ENCODE data around the gene SLC17A2.

SLC17A2 gene, protein sequence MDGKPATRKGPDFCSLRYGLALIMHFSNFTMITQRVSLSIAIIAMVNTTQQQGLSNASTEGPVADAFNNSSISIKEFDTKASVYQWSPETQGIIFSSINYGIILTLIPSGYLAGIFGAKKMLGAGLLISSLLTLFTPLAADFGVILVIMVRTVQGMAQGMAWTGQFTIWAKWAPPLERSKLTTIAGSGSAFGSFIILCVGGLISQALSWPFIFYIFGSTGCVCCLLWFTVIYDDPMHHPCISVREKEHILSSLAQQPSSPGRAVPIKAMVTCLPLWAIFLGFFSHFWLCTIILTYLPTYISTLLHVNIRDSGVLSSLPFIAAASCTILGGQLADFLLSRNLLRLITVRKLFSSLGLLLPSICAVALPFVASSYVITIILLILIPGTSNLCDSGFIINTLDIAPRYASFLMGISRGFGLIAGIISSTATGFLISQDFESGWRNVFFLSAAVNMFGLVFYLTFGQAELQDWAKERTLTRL

DNA sequence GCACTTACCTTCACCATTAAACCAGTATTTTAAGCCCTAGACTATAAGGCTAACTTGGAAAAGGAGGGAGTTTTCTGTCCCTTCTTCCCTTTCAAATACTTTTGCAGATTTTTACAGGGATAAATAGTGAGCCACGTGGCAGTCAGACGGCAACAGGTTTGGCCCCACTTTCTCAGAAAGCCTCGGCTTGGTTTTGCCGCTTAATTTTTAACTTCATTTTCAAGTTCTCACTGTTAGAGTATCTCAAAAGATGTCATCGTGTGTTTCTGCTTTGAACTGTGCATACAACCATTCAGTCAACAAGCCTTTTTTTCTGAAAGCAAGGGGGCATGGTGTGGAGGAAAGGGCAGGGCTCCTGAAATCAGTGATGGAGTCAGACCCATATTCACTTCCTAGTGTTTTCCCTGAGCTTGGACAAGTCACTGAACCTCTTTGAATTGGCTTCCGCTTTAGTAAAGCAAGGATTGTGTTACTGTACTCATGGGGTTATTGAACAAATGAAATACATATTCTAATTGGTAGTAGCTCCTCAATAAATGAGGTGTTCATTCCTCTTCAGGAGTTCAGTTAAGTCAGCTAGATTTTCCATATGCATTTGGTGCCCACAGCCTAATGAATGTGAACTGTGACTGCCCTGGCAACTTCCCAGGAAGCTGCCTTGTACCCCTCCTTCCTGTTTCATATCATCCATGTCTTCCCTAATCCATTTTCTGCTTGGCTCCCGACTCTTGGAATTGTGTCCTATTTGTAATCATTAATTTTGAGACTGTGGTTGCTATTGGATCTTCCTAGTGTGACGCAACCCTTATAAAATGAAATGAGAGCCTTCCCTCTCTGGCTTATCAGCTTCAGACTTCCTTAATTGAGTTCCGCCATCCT lies at the start of gene SLC17A2:
Gene SLC17A2 (minus strand): TSS at position 160 of the 879 bp plus-strand sequence. CDS start 4,895 bp downstream, outside the sequence.
- no peak for DNase-seq (ENCODE audit: low read depth)

DNA sequence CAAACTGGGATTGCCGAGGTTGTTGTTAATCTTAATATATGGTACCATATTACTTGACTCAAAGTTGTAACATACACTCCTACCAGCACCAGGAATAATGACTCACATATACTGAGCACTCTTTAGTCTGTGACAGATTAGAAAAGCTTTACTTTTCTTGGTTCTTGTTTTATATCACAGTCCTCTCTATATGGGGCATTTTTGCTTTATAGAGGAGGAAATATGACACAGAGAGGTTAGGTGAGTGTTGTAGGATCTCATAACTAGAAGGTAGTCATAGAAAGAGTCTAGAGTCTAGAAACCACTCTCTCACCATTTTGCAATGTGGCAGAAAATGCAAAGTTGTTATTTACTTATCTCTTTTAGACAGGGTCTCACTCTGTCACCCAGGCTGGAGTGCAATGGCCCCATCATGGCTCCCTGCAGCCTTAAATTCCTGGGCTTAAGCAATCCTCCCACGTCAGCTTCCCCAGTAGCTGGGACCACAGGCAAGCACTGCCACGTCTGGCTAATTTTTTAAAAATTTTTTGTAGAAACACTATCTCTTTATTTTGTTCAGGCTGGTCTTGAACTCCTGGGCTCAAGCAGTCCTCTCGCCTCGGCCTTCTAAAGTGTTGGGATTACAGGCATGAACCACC lies 45.6 kb upstream of the SLC17A2 start:
- no peak for DNase-seq (ENCODE audit: low read depth)

DNA sequence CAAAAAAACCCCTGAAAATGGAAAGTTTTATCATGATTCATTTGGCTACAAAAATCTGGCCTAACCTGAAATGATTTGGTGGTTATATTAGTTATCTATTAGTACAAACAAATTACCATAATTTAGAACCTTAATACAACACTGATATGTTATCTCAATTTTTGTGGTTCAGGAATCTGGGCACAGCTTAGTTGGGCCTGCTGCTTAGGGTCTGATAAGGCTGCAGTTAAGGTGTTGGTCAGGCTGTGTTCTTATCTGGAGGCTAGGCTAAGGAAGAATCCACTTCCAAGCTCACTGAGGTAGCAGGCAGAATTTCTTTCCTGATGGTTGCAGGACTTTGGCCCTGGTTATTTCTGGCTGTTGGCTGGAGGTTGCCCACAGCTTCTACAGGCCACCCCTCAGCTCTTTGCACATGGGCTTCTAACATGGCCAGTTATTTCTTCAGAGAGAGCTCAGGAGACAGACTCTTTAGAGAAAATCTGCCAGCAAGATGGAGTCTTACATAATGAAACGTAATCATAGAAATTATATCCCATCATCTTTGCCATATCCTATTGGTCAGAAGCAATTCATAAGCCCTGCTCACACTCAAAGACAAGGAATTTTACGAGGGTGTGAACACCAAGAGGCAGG lies 43.5 kb upstream of the SLC17A2 start:
- no peak for DNase-seq (ENCODE audit: low read depth)

DNA sequence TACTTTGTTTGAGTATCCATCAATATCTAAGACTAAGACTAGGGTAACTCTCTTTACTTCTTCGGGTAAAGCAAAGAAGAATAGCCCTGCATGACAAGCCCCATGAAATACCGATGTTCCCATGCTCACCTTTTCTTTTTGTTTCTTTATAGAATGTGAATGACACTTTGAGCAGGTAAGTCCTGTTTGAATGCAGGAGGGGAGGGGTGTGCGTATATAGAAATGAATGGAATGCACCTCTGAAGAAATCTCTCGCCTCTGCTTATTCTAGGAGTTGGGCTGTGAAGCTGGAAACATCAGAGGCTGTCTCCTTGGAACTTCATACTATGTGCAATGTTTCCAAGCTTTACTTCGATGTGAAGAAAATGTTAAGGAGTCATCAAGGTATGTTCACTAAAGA lies 42.4 kb upstream of the SLC17A2 start:
- no peak for DNase-seq (ENCODE audit: low read depth)

DNA sequence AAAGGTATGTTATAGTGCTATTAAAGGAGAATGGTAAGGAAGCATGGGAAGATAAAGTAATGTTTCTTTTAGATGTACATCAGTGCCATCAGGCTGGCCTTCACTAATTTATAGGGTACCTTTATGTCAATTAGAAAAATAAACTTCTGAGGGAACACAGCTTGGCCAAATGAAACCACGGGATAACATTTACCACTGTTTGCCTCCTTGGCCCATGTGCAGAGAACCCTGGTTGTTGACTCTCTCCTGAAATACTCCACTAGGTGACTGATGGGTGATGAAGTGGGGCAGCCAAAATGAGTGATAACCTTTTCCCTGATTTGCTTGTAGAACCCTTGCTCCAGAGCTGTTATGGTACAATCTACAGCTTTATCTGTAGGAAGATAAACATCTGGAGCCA lies 41.6 kb upstream of the SLC17A2 start:
- no peak for DNase-seq (ENCODE audit: low read depth)

DNA sequence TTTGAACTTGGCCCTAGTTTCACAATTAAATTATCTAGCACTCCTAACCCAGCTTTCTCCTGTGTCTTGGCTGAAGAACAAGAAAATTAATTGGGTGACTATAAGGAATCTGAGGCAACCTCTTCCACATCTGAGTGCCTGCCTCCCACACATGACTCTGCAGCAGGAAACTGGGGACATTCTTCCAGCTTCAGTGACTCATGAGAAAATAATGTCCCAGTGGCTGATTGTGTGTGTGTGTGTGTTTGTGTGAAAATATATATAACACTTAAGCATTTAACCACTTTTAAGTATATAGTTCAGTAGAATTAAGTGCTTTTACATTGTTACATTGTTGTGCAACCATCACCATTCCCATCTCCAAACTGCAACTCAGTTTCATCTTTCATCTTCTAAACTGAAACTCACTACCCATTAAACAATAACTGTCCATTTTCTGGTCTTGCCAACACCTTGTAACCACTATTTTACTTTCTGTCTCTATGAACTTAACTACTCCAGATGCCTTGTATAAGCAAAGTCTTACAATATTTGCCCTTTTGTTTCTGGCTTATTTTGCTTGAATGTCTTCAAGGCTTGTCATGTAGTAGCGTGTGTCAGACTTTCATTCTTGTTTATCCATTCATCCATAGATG lies 40.8 kb upstream of the SLC17A2 start:
- DNase-seq (ENCODE audit: low read depth) = no peak

DNA sequence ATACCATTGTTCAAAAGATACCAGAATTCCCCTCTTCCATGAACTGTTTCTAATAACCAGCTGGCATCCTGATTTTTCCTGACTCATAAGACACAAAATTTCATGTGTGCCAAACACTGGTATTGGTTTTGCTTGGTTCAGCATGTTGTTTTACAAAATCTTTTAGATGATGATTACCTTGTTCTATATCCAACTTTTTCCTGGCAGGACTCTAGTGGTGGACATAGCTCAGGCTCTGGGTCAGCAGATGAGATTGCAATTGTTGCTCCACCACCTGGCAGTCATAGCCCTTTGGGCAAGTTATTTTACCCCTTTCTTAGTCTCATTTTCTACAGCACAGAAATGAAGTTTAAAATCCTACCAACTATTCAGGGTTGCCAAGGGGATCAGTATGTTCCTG lies 38.3 kb upstream of the SLC17A2 start:
- DNase-seq (ENCODE audit: low read depth) = no peak

DNA sequence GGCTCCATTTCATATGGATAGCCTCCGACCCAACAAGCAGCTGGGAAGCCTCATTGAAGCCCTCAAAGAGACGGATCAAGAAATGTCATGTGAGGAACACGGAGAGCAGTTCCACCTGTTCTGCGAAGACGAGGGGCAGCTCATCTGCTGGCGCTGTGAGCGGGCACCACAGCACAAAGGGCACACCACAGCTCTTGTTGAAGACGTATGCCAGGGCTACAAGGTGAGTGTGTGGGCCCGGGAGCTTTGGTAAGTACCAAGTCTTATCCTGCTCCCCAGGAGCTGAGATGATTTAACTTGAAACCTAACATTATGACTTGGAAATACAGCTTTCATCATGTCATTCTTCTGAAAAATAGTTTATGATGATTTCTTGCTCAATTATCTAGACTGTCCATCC lies 36.2 kb upstream of the SLC17A2 start:
- no peak for DNase-seq (ENCODE audit: low read depth)

DNA sequence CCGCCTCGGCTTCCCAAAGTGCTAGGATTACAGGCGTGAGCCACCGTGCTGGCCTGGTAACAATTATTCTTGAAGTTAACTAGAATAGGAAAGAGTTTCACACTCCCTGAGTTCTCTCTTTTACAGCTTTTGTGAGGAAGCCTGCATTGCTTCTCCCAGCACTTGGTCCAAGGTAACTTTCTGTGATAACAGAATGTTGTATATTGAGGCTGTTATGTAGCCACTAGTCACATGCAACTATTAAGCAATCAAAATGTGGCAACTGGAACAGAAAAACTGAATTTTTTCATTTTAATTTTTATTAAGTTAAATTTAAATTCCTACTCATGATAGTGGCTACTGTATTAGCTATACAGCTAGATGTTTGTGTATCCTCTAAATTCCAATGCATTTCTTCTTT lies 34.6 kb upstream of the SLC17A2 start:
- DNase-seq (ENCODE audit: low read depth) = no peak

DNA sequence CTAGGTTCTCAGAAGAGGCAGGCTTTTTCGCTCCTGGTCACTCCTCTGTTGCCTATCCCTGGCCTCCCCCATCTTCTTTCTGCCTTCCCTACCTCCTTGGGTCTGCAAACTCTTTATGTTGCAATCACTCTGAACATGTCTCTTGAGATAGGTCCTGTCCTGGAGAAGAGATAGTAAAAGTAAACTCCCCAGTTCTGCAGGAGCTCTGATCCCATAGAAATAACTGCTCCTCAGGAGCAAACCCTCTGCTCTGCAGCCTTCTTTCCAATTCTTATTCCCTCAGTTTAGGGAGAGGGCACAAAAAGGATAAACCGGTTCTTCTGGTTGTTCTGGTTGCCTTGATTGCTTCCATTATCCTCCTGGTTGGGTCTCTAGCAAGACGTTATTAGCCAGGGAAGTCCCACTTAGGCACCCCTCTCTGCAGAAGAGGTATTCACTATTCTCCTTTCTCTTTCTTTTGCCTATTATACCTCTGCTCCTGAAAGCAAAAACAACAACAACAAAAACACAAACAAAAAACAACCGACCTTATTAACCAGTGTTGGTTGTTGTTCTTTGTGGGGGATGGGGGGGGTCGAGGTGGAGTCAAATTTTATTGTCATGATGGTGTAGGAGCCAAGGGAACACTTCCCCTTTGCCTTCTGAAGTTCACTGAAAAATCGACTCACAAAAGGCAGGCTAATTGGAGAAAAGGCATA lies 33.1 kb upstream of the SLC17A2 start:
- DNase-seq (ENCODE audit: low read depth) = no peak

DNA sequence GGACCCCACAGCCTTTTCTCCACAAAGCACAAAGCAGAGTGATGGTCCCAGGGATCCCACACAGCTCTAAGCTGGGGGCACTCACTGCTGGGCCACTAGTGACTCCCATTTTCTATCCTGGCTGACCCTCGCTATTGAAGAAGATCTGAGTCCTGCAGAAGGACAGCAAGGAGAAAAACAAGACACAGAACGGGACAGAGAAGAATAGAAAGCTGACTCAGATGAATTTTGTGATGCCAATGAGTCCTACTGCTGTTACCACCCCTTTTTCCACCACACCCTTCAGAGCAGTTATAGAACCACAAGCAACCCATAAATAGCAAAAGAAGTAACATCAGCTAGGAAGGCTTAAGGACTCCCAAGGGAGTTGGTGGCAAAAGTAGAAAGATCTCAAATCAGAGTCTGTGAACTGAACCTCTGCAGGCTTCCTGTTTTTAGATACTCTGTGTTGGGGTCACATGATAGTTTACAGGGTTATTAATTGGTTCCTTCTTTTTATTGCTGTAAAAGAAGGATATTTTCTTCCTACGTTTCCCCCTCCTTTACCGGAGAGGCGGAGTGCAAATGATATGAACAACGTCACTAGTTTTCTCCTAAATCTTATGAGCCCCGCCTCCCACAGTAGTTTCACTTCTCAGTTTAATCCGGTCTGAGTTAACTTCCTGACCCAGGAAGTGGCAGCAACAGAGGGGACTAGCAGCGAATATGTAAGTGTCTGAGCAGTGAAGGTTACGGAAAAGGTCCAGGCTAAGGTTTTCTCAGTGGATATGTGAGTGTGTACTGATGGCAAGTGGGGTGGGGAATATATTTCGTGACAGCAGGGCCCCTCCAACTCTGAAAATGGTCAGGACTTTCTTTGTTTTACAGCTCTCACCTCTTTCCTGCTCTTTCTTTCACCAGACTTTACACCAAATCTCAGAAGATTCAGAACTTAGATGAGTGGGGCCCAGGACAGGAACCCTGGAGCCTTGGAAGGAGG lies 31.9 kb upstream of the SLC17A2 start, which contains the start of gene TRIM38:
Gene TRIM38 (plus strand): TSS at position 654 of the 979 bp plus-strand sequence. CDS start 3,721 bp downstream, outside the sequence.
- DNase-seq (ENCODE audit: low read depth) = peak; percentile 67

DNA sequence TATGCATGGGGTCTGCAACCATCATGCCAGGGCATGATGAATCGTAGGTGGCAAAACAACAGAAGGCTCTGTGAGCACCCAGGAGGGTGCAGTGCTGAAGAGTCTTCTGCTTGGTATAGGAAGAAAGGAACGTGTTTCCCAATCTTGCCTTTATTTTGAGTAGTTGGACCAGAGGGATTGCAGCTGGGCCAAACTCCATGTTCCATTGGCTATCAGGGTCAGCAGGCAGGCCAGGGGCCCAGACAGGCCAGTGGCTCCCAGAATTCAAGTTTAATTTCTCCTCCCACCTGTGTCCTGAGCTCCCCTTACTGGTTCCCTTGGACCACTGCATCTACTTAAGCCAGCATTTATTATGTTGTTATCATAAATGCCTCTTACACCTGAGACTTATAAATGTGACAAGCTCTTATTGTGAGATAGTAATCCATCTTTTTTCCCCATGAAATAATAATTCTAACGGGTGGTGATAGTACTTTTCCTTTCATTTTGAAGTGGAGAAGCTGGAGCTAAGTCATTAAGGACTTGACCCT lies 31.2 kb upstream of the SLC17A2 start:
- DNase-seq (ENCODE audit: low read depth) = no peak

DNA sequence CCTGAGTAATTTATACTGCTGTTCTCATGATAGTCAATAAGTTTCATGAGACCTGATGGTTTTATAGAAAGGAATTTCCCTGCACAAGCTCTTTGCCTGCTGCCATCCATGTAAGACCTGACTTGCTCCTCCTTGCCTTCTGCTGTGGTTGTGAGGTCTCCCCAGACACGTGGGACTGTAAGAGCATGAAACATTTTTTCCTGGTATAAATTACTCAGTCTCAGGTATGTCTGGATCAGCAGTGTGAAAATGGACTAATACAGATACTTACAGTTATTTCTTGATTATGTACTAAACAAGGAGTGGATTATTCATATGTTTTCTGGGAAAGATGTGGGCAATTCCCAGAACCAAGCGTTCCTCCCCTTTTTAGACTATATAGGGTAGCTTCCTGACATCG lies 30.2 kb upstream of the SLC17A2 start:
- DNase-seq (ENCODE audit: low read depth) = peak; percentile 44

DNA sequence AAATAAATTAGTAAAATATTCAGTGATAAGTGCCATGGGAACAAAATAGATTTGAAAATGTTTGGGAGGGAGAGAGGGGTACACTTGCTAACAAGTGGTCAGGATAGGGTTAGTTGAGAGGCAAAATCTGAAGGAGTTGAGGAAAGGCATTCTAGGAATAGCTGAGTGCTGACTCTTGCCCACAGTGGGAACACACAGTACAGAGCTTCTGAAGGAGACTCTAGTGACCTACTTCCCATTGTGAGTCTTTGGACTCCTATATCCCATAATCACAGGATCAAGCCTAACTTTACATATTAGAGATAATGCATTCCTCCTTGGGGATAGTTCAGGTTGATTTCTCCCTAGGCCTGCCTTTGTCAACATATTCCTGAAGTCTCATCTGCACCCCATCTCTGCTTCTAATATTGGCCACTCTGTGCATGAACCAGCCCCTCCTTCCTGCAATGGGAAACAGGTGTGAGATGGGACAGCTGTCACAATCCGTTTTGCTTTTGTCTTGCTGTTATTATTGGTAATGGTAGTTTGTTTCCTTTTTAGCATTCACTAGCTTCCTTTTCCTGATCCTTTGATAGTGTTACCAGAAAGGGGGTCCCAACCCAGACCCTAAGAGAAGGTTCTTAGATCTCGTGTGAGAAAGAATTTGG lies 29.5 kb upstream of the SLC17A2 start:
- DNase-seq (ENCODE audit: low read depth) = no peak

DNA sequence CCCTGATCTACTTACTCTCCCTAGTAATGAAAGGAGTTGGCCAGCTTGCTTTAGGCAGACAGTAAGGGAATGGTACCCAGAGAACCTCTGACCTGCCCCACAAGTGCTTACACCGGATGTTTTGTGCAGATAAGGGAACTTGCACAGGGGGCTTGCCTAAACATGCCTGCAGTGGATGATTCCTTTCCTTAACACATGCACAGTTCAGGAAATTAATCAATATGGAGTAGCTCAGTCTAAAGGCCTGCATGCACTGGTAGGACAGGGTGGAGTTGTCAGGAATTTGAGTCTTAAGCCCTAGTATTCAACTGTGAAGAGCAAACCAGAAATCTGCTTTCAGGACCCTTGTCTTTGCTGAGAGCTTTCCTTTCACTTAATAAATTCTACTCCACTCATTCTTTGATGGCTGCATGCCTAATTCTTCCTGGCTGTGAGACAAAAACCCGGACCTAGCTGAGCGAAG lies 28.2 kb upstream of the SLC17A2 start:
- no peak for DNase-seq (ENCODE audit: low read depth)

DNA sequence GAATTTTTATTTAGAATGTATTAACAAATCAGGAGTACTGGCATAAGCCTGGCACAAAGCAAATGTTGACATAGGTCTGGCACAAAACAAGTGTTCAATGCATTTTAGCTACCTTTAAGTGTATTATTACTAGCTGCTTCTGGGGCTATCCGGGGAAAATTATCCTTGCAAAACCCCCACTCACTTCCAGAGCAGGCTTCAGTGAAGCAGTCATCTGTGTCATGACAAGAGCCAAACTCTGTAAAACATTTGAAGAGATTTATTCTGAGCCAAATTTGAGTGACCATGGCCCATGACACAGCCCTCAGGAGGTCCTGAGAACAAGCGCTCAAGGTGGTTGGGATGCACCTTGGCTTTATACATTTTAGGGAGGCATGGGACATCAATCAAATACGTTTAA lies 25.7 kb upstream of the SLC17A2 start:
- DNase-seq (ENCODE audit: low read depth) = no peak

DNA sequence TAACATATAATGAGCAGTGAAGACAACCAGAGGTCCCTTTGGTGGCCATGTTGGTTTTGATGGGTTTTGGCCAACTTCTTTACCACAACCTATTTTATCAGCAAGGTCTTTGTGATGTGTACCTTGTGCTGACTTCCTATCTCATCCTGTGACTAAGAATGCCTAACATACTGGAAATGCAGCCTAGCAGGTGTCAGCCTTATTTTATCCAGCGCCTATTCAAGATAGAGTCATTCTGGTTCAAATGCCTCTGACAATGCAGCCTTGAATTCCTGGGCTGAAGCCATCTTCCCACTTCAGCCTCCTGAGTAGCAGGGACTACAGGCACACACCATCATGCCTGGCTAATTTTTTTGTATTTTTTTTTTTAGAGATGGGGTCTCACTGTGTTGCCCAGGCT lies 24.3 kb upstream of the SLC17A2 start:
- DNase-seq (ENCODE audit: low read depth) = no peak

DNA sequence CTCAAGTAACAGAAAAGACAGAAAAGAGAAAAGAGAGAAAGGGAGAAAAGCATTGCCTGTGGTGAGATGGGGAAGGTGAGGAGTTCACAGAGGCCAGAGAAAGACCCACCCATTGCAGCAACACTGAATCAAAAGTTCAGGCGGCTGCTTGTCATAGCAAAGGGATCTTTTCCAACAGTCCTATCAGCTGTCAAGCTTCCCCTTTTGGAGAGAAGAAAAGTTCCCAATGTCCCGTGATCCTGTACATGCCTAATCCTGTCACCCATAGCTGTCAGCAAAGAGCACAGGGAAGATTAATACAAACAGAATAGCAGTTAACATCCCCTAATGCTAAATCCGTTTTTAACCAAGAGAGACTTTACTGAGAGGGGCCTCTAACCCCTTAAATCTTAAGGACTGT lies 23.2 kb upstream of the SLC17A2 start:
- DNase-seq (ENCODE audit: low read depth) = no peak

DNA sequence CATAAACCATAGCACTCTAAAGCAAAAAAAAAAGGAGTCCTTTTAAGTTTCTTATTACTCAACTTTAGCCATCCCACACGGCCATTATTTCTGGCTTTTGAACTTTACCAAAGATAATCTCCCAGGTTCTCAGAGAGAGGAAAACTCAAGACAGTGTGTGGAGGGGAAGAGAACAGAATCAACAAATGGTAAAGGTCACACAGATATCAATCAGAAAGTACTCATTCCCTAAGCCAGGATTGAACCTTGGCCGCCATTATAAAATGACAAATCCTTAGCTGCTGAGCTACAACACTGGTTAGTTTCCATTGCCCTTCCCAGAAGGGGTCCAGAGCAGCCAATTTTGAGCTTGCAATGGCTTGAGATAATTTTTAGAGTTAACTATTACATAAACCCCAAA lies 22.0 kb upstream of the SLC17A2 start:
- DNase-seq (ENCODE audit: low read depth) = no peak

All from activated T-cell treated with anti-CD3 and anti-CD28 coated beads for 24 hours (primary cell).